ENCODE measurements around the gene NLRP9.
A peak's percentile ranks its signal among the peaks of the same experiment; 100 is the strongest.

NLRP9 gene

DNA sequence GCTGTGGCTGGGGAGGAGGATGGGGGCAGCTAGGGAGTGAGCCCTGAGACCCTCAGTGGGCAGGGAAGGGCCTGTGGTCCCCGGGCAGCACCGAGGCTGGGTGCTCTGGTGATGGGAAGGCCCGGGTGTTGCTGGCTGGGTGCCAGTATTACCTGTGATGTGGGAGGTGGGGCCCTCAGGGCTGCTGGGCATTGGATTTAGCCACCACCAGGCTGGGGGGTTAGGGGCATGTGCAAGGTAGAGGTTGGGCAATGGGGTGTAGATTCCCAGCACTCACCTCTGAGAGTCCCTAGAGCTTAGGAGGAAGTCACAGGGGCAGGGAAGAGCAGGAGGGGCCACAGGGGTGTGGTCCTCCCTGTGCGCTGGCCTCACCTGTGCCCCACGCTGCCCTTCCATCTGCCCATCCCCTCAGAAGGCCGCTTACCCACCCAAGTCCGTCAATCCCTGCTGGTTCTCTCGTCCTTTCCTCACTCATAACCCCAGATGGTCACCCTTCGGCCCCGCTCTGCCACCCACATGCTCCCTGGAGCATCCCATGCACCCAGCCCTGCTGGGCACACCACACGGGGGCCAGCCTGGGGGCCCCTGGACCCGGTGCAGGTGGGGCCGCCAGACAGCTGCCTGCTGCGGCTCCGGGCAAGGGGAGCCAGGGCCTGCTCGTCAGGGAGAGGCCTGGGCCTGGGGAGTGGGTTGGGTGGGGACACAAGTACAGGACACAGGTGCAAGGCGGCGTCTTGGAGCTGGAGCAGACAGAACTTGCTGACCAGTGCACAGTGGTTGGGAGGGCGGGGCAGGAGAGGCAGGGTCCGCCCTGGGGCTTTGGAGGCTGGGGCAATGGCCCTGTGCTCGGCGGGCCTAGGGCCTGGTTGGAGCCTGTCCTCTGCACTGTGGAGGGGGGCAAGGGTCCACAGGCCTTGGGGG lies 50.7 kb downstream of the NLRP9 start:
- DNase-seq, result no peak

DNA sequence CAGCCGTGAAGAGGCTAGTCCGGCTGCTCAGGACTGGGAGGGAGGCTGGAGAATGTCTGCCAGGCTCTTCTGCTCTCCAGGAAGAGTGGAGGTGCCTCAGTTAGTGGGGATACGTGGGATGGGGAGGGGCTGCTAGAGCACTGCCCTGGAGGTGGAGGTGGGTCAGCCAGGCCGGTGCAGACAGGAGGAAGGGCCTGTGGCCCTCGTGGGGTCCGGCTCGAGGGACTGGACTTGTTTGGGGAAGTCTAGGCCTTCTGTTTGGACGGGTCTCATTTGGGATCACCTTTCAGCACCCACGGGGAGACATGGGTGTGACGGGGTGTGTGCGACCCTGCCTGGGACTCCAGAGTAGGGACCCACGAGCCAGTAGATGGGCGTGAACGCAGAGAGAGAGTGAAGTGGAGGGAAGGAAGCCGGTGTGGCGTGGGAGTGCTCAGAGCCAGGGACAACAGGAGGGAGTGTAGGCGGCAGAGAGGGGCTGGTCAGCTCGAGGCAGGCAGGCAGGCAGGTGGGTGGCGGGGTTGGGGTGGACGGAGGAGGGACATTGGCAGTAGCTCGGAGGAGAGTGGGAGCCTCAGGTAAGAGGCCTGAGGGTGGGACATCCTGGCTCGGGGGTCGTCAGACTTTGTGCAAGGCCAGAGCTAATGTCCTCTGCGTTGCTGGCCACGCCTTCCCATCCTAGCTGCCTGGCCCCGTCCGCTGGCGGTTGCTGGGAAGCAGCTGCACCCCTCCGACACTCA lies 51.7 kb downstream of the NLRP9 start:
- no peak for DNase-seq

DNA sequence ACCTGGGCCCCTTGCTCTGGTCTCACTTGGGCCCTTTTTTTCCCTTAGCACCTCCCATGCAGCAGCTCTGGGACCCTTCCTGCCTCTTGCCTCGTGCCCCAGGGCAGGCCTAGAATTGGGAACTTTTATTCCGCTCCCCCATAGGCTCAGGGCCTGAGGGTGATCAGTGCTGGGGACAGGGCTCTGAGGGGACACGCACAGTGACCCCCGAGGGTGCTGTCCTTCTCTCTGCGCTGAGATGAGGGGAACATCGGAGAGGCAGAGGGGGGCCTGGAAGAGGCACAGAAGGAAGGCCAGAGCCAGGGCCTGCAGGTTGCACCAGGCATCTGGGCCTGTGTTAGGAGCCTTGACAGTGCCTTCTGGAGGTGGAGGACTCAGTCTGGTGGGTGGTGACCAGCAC lies 52.4 kb downstream of the NLRP9 start:
- no peak for DNase-seq

DNA sequence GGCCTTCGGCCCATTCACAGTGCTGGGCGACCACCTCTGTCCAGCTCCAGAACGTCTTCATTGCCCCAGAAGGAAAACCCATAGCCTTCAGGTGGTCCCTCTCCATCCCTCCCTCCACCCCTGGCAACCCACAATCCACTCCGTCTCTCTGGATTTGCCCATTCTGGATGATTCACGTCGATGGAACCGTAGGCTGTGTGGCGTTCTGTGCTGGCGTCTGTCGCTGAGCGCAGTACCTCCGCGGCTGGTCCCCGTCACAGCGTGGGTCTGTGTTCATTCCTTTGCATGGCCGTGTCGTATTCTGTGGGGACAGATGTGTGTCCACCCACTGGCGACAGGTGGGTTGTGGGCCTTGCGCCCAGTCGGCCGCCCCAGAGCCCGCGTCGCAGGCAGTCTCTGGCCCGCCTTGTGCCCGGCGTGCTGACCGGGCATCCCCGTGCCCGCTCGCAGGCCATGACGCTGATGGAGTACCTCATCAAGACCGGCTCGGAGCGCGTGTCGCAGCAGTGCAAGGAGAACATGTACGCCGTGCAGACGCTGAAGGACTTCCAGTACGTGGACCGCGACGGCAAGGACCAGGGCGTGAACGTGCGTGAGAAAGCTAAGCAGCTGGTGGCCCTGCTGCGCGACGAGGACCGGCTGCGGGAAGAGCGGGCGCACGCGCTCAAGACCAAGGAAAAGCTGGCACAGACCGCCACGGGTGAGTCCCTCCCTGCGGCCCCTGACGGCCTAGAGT lies 53.1 kb downstream of the NLRP9 start:
- no peak for DNase-seq

DNA sequence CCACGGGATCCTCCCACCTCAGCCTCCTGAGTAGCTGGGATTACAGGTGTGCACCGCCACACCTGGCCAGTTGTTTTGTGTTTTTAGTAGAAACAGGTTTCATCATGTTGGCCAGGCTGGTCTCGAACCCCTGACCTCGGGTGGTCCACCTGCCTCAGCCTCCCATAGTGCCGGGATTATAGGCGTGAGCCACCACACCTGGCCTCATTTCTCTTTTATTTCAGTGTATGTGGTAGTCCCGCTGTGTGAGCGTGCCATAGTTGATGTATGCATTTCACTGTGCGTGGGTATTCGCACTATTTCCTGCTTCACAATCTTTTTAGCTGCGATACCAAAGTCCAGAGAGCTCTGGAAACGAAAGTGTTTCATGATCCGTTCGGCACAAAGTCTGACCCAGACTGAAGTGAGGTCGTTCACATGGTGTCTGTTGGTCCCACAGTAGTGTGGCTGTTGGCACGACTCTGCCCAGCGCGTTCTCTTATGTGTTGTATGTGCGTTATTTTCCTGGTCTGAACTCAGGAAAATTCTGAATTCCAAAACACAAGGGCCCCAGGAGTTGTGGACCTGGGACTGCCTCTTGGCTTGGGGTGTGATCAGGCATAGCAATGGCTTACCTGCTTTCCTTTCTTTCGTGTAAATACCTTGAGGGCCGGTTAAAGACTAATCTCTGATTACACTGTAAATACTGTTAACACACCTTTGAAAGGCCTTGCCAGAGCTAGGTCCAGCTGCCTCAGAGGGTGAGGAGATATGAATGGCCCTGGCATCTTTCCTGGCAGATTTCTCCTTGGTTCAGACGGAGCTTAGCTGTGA lies 54.5 kb downstream of the NLRP9 start:
- DNase-seq, result no peak

DNA sequence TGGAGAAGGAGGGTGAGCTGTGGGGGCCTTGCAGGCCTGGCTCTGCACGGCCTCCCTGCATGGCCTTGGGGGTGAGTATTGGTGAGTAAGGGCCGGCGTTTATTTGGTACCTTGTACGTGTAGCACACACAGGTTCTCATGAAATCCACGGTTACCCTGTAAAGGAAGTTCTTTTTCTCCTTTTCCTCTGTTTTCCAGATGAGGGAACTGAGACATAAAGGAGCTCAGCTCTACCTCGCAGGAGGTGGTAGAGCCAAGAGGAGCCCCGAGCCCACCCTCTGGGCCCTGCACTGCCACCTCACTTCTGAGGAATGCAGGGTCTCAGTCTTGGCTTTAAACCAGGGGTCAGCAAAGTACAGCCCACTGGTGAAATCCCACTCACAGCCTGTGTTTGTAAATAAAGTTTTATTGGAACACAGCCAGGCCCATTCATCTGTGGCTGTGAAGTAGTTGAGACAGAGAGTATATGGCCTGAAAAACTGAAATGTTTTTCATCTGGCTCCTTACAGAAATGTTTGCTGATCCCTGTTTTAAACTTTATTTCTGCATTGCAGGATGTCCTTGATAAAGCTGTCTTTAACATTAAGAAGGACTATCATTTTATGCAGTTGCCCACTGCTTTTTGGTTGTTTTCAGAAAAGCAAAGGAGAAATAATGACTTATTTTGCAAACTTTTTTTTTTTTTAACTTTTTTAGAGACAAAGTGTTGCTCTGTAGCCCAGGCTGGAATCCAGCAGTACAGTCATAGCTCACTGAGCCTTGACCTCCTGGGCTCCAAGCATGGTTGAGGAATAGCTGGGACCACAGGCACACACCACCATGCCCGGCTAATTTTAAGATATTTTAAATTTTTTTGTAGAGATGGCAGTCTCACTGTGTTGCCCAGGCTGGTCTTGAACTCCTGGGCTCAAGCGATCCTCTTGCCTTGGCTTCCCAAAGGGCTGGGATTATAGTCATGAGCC lies 56.8 kb downstream of the NLRP9 start:
- no peak for DNase-seq

DNA sequence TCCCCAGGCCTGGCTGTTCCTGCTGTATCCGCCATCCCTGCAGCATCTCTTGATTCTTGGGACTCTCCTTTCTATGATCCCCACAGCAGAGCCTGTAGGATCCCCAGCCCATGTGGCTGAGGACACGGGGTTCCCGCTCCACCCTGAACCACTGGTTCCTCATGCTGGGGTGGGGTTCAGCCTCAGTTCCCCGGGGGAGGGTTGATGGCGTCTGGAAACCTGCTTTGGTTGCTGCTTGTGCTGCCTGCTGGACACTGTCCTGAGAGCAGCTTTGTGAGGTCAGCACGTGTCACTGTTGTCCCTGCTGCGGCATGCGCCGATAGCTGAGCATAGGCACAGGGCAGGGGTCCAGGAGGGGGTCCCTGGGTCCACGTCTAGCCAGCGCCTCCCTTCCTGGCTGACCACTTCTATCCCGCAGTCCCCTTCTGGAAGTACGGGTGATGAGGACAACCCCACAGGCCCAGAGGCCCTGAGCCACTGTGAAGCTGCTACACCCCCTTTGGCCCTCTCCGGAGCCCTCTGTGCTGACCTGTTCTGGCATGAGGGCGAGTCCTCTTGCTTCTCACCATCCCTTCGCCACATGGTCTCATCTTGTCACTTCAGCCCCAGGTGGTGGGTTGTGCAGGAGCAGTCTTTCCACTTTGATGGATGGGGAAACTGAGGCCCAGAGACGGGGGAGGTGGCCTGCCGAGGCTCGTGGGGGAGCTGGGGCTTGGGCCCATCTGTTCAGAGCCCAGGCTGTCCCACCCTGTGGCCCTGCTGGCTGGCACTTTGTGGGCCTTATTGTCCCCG lies 57.7 kb downstream of the NLRP9 start:
- DNase-seq, result no peak

DNA sequence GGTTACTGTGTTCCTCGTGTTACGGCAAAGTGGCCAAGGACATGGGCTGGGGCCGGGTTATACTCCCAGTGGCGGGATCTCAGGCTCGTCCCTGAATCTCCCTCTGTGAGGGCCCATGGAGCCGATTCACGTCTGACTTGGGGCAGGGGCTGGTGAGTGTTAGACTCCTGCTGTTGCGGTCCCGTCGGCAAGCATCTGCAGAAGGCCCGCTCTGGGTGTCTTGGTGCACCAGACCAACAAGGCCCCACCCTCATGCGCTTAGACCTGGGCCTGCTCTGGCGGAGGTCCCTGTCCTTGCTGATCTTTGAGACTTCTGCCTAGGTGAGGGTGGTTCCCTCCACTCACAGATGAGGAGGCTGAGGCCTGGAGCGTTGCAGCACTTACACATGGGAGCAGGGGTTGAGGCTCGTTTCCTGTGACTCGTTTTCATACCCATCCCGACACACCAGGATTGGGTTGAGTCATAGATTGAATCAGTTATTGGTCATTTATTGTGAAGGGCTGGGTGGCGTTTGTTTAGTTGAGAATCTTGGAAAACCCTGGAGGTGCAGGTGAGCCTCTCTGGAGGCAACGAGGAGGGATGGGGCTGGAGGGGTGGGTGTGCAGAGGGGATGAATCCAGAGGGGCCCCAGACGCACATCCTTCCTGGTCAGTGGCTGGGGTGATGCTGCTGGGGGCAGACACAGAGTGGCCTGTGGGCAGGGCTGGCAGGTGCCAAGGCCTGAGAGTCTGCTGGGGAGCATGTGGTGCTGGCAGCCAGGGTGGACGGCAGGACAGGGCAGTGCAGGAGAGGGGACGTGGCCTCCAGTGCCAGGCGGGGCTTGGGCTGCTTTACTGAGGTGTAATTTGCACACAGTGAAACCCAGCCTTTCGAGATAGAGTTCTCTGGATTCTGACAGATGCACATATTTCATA lies 58.6 kb downstream of the NLRP9 start:
- DNase-seq, result no peak

DNA sequence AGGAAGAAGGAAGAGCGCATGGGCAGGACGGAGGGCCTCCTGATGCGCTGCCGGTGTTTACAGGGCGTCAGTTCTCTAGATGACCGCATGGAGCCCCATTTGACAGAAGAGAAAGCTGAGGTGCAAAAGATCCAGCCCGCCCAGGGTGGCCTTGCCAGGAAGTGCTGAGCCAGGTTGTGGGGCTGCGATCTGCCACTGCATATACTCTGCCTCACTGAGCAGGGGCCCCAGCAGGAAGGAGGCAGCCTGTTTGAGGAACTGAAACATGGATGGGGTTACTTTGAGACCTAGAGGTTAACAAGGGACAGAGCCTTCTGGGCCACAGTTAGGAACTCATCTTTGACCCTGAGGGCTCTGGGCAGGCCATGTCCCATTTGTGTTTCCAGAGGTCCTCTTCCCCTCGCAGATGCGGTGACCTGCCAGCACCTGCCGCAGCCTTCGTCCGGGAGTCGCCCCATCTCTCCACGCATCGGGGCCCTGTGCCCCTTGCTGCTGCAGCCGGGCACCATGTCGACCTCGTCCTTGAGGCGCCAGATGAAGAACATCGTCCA lies 60.0 kb downstream of the NLRP9 start:
- DNase-seq, result peak; percentile 98

DNA sequence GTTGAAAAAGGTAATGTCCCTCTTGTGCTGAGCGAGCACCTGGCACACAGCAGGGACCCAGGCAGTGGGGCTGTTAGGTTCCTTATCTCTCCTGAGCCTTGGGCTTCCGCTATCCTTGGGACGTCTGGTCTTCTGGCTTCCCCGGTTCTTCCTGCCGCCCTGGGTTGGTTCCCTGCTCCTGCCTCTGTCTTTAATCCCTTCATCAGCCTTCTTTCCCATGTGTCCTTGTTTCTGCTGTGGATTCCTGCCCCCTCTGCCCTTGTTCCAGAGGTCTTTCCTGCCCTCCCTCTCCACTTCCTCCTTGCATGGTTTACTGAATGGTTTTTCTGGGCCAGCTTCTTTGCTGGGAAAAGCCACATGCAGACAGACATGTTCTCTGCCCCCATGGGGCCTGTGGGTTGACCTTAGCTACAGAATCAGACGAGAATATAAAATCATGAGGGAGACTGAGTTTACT lies 60.6 kb downstream of the NLRP9 start:
- DNase-seq, result peak; percentile 60

DNA sequence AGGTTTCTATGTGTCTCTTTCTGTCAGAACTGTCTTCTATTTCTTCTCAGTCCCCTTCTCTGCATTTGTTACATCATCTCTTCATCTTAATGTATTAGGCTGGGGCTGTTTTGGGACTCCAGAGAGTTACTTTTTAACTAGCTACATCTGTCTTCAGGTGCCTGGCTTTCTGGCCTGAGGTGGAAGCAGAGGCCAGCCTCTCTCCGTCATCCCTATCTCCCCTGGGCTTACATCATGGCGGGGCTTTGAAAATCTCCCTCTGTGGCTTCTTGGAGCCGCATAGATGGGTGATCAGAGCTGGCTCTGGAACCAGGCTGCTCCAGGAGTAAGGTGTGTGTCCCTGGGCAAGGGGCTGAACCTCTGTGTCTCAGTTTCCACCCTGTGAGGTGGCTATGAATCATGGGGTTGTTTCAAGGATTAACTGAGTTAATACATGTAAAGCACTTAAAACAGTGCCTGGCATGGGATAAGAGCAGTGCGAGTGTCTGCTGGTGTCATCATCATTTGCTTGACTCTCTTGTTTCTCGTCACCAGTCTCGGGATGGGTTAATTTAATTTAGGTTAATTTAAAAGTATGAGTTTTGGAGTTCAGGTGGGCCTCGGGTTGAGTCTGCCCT lies 61.2 kb downstream of the NLRP9 start:
- DNase-seq, result no peak

DNA sequence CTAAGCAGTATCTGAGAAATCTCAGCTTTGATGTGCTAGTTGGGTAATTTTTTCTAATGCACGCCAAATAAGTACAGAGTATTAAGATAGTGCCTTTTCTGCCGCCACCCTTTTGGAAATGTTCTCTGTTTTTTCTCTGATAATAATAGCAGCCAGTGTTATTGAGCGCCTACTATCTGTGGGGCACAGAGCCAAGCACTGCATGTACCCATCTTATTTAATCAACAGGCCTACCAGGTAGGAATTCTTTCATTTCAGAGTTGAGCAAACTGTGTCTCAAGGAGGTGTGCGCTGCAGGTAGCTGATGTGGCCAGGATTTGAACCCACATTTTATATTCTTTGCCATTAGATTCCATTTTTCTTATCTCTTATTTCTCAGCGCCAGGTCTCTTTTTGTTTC lies 61.8 kb downstream of the NLRP9 start:
- peak; percentile 52 for DNase-seq

DNA sequence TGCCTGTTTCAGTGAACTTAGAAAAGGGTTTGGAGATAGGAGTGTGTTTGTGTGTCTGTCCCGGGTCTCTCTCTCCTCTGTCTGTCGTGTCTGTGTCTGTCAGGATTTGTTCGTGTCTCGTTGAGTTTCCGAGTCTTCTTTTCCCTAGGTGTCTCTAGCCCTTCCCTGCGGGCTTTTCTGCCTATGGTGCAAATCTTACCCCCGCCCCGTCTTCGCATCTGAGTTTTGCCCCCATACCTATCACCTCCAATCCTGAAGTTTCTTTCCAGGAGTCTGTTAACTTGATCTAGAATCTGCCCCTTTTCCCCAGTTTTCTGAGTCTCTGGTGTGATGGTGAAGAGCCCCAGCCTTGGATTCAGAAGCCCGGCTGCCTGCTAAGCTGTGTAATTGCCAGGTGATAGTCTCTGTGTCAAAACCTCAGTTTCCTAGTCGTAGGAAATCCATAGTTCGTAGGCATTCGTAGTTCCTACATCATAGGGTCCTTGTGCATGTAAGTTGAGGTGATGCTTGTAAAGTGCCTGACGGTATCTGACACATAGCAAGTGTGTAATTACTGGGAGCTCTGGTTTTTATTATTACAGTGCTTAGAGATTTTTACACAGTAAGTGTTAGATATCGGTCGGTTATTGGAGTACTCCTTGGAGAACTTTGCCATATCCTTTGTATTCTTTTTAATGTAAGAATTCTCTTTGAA lies 62.4 kb downstream of the NLRP9 start:
- peak; percentile 22 for DNase-seq

DNA sequence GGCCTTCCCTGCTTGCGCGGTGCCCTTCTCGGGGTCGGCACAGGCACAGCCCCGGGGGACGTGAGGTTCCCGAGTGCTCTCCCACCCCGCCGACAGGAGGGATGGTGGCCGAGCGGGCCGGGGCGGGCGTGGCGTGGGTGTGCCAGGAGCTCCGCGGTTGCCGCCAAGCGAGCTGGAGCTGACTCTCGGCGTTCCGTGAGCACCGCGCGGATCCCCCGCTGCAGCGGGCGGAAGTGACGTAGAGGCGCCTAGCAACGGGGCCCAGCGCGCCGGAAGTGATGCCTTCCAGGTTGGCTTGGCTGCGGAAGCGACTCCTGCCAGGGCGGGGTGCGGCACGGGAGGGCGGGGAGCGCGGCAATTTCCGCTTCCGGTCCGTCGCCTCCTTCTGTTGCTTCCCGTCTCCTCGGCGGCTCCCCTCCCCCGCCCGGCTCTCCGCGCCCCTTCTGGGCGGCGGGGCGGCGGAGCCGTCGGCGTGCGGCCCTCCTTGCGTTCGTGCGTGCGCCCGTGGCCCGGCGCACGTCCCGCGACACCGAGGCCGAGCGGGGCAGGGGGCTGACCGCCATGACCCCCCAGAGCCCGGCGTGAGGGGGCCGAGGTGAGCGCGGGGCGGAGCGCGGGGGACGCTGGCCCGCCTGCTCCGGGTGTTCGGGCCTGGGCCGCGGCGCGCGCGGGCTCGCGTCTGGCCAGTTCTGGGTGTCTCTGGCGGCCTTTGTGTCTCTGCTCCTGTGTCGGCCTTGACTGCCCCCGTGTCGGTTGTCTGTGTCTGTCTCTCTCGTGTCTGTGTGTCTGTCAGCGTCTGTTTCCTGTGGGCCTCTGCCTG lies 63.2 kb downstream of the NLRP9 start, which contains the start of gene EPN1:
Gene EPN1 (plus strand): TSS at position 386 of the 820 bp plus-strand sequence. CDS start 3,402 bp downstream, outside the sequence.
- peak; percentile 98 for DNase-seq

DNA sequence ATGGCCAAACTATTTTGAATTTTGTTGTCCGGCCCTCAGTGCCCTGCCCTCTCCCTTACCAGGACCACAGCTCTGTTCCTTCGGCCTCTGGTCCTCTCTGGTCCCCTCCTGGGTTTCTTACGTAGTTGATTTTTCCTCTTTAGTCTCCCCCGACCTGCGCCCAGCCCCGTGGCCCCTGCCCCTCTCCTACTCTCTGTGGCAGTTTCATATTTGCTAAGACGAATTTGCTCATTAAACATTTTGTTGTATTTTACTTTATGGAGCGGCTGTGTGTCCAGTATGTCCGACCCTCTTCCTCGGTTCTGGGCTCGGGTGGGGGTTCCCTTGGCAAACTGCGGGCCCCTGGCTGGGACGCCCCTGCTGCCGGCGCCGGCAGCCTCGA lies 63.8 kb downstream of the NLRP9 start:
- DNase-seq, result no peak

DNA sequence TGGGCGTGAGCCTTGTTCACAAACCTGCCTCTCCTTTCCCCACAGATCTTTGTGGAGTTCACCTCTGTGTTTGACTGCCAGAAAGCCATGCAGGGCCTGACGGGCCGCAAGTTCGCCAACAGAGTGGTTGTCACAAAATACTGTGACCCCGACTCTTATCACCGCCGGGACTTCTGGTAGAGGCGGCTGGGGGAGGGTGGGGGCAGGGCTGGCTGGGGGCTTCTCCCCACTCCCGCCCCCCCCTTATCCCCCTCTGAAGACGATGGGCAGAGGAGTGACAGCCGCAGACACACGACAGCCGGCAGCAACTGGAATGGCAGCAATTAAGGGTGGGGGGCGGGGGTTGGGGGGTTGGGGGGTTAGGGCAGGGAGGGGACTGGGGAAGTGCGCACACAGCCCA lies 64.3 kb downstream of the NLRP9 start:
- DNase-seq, result no peak

DNA sequence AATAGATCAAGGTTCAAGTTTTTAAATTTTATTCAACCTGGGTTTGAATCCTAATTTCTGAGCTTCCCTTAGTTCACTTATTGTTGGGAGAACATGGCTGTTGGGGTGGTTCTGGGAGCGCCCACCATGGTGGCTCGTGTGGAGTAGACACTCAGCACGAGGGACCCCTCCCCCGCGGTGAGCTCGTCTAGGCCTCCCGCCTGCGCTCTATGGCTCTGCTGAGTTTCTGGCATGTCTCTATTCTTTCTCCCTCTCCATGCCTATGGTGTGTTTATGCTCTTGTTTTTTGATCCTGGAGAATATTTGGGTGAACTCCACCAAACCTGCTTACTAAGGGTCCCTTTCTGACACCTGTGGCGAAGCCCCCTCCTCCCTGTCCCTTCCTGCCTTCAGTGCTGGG lies 64.7 kb downstream of the NLRP9 start:
- no peak for DNase-seq

Measured in RPMI8226 (cell line).